Stimulated activated CD8-positive, alpha-beta memory T cell treated with anti-CD3 and anti-CD28 coated beads, Interleukin-15, amount 100 ng/mL, for 4 hours (primary cell): ENCODE results near the gene D2HGDH.
"Not testable (repeated sequence)": the region's sequence is repeated elsewhere in the genome, so short reads cannot be mapped to it uniquely, and the experiment has no call there.

ENCODE experiments used
- DNase-seq, 2 donors: peaks; one replicate each; pipeline ENCODE4 v3.0.0-alpha.2; 2020; ENCODE audit warnings: low read depth in 2 of 2

D2HGDH gene

DNA sequence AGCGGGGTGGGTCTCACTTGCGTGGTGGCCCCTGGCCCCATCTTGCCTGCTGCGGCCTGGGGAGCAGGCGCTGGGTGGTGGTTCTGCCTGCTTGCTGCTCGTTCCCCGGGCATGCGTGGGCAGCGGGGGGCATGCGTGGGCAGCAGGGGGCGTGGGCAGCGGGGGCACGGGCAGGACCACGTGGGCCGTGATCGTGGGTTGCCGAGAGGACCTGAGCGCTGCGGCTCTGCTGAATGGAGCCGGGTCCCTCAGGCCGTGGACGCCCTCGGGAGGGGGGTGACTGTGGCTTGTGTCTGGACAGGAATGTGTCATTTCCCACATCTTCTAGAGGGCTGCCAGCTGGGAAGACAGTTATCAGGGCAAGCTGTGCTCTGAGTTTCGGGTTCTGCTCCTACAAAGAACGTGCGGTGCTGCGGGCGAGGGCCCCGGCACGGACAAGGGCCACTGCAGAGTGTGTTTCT lies 33.9 kb downstream of the D2HGDH start:
- DNase-seq: no peak

DNA sequence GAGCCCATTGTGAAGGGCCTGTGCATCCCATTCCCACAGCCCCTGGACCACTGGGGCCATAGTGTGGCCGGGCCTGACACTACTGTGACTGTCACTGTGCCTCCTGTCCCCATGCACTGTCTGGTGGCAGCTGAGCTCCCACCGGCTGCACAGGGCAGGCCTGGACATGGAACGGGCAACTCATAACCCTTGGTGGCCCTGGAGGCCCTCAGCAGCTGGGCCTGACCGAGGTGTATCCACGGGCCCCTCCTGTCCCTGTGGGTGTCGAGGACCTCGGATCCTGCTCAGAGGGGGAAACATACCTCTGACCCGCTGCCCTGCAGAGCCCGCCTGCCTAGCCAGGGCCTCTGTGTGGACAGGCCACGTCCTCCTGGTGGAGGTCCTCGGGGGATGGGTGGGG lies 34.4 kb downstream of the D2HGDH start:
- no peak for DNase-seq

- DNase-seq: no peak
Observed at GRCh38 chr2:241769819-241770184, 35.4 kb downstream of the D2HGDH start.

GRCh38 chr2:241770185-241770935 lies 35.9 kb downstream of the D2HGDH start:
- no peak for DNase-seq

DNA sequence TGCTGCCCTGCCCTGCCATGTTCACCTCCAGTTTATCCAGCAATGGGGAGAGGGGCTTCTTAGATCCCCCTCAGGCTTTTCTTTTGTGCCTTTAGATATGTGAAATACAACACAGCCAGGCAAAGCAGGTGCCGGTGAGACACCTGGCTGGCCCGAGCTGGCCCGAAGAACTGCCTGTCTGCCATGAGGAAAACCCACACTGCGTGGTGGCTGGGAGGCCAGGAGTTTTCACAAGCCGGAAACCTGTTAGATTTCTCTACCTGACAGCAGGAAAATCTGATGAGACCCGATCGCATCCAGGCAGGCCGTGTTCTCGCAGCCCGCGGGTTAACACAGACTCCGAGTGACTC lies 36.5 kb downstream of the D2HGDH start:
- DNase-seq: no peak

GRCh38 chr2:241771286-241772062 lies 37.0 kb downstream of the D2HGDH start:
- DNase-seq: no peak

DNA sequence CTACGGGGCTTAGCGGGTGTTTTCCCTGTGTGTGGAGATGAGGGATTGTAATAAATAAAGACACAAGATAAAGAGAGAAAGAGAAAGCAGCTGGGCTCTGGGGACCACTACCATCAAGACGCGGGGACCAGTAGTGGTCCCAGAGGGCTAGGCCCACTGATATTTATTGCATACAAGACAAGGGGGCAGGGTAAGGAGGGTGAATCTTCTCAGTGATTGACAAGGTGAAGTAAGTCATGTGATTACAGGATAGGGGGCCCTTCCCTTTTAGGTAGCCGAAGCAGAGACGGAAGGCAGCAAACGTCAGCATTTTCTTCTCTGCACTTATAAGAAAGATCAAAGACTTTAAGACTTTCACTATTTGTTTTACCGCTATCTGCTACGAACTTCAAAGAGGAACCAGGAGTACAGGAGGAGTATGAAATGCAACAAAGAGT lies 37.7 kb downstream of the D2HGDH start:
- no peak for DNase-seq

DNA sequence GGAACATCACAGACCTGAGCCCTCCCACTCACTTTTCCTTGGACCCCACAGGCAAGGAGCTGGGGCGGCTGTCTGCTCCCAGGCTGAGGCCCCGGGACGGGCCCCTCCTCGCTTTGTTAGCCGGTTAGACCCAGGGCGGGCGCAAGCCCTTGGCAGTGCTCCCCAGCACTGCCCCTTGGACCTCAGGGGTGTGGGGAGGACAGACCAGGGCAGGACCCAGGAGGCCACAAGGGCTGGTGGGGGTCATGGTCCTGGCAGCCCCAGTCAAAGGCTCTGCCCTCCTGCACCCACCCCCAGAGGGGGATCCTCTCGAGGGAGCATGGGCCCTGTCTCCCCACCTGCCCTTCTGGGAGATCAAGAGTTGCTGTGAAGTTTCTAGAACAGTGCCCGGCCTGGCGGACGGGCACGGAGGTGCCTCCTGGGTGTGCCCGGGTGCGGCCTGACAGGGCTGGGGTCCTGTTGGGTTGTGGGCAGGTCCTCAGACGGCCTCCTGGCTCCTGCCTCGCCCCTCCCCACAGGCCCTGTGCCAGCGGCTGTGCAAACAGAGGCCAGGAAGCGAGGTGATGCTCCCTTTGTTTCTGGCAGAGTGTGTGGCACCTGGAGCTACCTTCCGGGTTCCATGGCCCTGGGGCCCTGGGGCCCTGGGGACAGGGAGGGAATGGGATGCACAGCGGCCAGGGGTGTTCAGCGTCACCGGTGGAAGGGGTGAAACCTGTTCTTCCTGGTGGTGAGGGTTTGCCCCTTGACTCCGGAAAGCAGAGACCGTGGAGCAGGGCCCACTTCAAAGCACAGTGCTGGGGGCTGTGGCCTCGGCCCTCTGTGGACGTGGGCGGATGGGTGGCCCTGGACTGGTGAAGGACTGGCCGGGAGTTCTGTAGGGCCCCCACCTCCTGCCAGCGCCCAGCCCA lies 39.3 kb downstream of the D2HGDH start:
- no peak for DNase-seq

- DNase-seq: no peak
Observed at GRCh38 chr2:241774419-241775222, 40.2 kb downstream of the D2HGDH start.

DNA sequence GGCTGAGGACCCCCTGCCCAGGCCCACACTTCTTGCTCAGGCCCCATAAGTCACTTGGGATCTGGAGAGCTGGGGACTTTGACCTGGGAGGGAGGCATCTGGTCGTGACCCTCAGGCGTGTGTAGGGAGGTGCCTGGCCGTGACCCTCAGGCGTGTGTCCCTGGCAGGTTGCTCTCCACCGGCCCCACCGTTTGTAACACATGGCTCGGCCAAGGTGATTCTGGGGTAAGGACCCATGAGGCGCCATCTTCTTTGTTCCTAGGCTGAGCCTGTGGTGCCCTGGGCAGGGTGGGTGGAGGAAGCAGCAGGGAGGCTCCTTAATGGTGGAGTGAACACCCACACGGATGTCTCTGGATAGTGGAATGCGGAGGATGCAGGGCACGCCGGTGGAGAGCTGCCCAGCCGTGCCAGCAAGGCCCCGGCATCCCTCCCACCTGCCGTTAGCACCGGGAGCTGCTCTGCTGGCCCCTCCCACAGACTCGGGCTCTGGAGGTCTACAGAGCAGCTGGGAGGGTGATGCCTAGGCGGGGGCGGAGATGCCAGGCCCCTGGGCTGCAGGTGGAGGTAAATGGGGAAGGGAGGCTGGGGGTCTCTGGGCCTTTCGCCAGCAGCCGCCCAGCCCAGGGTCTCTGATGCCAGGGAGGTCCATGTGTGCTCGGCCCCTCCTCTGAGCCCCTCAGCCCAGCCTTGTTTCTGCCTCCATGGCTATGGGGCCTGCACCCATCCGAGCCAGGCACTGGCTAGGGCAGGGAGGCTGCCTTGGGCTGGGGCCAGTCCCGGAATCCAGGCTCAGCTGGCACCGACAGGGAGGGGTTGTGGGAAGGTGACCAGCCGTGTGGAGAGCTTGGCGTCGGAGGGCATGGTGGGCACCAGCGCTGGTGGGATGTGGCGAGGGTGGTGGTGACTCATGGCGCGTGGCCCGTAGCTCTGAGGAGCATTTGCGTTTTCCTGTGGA lies 41.1 kb downstream of the D2HGDH start:
- DNase-seq: no peak

GRCh38 chr2:241776336-241777169 lies 42.1 kb downstream of the D2HGDH start, which contains the start of gene GAL3ST2:
Gene GAL3ST2 (plus strand): TSS chr2:241776822. CDS start chr2:241776956, 134 bp downstream.
- no peak for DNase-seq

- DNase-seq: no peak
Observed at GRCh38 chr2:241777170-241777685, 42.8 kb downstream of the D2HGDH start.

- DNase-seq: no peak
Observed at GRCh38 chr2:241777686-241778627, 43.5 kb downstream of the D2HGDH start.

DNA sequence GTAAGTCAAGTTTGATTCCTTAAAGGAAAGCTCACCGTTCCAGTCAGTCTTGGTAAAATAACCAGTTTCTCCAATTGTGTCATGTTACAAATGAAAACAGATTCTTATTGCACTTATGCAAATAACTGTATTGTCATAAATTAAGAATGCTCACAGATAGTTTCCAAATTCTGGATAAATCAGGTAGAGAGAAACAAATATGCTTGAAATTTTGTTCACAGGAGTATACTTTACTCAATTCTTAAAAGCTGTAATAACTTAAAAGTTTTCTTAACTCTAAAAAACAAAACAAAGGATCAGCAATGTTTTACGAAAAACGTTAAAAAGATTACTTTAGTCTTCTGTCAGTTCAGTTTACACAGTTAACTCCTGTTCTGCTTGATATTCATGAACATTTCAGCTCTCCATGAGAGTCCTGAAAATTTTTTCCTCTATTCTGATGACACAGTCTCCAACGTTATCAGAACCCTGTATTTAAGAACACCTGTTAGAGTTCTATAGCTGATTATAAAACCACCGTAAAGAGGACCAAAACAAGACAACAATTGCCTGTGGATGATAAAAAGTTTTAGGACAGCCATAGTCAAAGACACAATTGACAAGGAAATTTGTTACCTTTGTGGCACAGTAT lies 46.6 kb downstream of the D2HGDH start:
- DNase-seq: no peak

- not testable (repeated sequence) for DNase-seq
Observed at GRCh38 chr2:241782053-241782452, 47.6 kb downstream of the D2HGDH start.

DNA sequence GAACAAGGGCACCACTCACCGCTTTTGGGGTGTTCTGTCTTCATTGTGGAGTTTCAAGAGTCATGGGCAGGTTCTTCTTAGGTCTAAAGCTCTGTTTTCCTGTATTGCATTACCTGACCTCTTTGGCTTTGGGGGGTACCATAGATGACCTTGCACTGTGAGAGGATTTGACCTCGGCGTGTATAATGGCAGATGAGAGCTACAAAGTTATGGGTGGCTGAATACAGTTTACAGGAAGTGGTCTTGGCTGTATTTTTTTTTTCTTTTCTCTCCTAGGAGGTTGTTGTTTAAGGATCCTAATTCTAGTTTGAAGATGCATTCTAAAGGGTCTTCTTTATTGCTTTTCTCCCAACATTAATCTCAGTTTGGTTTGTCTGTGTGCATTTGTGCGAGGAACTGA lies 53.7 kb downstream of the D2HGDH start:
- no peak for DNase-seq

DNA sequence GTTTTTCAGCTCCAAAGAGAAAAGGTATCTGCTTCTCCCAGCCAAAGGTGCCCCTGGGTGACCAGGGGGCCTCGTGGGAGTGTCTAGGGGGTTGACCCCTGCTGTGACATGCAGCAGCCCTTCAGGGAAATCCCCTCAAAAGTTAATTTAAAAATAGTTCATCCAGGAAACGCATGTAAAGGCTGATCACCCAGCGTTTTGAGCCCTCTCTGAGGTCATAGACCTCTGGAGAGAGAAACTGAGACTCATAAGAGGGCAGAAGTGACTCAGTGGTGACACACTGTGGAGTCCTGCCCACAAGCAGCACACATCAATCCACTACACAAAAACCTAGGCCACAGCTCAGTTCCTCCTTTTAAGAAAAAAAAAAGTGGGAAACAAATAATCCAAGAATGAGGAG lies 54.1 kb downstream of the D2HGDH start:
- DNase-seq: peak; percentile 21 to 23
